Measurements from ENCODE around the gene DNAJA4. TPM values are rescaled to one million over a fixed set of nuclear protein-coding genes. Genes with fewer than 3 reads are reported as not detected.

DNAJA4 gene
- total RNA-seq, 2 experiments from 2014 or later, result not detected

DNA sequence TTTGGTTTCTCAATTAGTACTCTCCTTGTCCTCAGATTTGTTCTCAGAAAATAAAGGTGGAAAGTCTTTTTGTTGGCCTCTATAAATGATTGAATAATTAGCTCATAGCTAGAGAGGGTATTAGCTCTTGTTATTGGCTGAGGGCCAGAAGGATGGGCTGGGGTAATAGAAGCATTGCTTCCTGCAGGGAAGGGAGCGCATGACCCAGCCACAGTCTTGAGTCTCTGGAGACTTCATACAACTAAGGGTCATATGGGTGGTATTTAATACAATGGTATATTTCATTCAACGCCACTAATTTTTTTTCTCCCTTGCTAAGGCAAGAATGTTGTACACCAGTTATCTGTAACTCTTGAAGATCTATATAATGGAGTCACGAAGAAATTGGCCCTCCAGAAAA is 8.4 kb downstream of the DNAJA4 start:
- CTCF ChIA-PET (ENCODE audit: unreplicated experiment), result no interaction called here
- H3K4me1 ChIP-seq (ENCODE audit: insufficient read depth, low read length, poor library complexity, severe bottlenecking), result no peaks in the 10 kb centered on the region
- POLR2A ChIA-PET, result no interaction called here
- H3K4me2 ChIP-seq (ENCODE audit: low read length), result no peak overlapping the region
- no peaks in the 10 kb centered on the region for H3K79me2 ChIP-seq (ENCODE audit: insufficient read depth, low read depth, low read length)
- H2AFZ ChIP-seq (ENCODE audit: low read length), result no peak overlapping the region
- H3K36me3 ChIP-seq (ENCODE audit: insufficient read depth, low read length), result no peaks in the 10 kb centered on the region
- H3K9me3 ChIP-seq (ENCODE audit: low read length), result no peaks in the 10 kb centered on the region
- no peaks in the 10 kb centered on the region for H3K9me2 ChIP-seq (ENCODE audit: insufficient read depth, low read length)
- no peak for DNase-seq (ENCODE audit: low spot score)
- H3K27ac ChIP-seq (ENCODE audit: low read depth, low read length, poor library complexity, severe bottlenecking), result no peak overlapping the region
- no peaks in the 10 kb centered on the region for H4K20me1 ChIP-seq (ENCODE audit: insufficient read depth, low read length)
- BruUV-seq (replicated peaks), result no TSS peak
- intact Hi-C loops (cut with micrococcal nuclease; ENCODE audit: unreplicated experiment), result no loop called here
- no peak overlapping the region for H3K4me3 ChIP-seq (ENCODE audit: low read depth, low read length, poor library complexity, severe bottlenecking)
- TF ChIP-seq, protein P1, sequence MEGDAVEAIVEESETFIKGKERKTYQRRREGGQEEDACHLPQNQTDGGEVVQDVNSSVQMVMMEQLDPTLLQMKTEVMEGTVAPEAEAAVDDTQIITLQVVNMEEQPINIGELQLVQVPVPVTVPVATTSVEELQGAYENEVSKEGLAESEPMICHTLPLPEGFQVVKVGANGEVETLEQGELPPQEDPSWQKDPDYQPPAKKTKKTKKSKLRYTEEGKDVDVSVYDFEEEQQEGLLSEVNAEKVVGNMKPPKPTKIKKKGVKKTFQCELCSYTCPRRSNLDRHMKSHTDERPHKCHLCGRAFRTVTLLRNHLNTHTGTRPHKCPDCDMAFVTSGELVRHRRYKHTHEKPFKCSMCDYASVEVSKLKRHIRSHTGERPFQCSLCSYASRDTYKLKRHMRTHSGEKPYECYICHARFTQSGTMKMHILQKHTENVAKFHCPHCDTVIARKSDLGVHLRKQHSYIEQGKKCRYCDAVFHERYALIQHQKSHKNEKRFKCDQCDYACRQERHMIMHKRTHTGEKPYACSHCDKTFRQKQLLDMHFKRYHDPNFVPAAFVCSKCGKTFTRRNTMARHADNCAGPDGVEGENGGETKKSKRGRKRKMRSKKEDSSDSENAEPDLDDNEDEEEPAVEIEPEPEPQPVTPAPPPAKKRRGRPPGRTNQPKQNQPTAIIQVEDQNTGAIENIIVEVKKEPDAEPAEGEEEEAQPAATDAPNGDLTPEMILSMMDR (conservative IDR thresholded peaks at IDR 0.05; ENCODE audit: low read length), result no peak
- no peak for TF ChIP-seq EZH2phosphoT487 (IDR thresholded peaks at IDR 0.05; ENCODE audit: borderline replicate concordance, low read depth, low read length)

DNA sequence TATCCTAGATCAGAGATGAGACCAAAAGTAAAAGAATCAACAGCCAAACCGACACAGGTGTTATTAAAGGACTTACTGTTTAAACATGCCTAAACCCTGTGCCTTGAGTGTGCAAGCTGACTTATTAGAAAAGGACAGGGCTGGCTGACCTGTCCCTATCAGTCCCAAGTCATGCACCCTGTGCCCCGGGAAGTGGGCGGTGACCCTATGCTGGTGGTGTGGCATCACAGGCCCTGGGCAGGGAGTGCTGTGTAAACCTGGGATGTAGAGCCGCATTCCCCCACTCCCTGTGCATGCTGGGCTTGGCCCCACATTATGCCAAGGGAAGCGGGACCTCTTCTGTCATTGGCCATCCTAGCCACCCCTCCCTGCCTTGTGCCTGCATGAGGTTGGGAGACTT is 10.6 kb downstream of the DNAJA4 start:
- H3K4me1 ChIP-seq (ENCODE audit: insufficient read depth, low read length, poor library complexity, severe bottlenecking), result no peaks in the 10 kb centered on the region

More for the DNA sequence above, 10.6 kb downstream of the DNAJA4 start:
- no peaks in the 10 kb centered on the region for H4K20me1 ChIP-seq (ENCODE audit: insufficient read depth, low read length)
- no peak overlapping the region for H2AFZ ChIP-seq (ENCODE audit: low read length)
- TF ChIP-seq, protein P1 (conservative IDR thresholded peaks at IDR 0.05; ENCODE audit: low read length), result no peak
- no peak for TF ChIP-seq EZH2phosphoT487 (IDR thresholded peaks at IDR 0.05; ENCODE audit: borderline replicate concordance, low read depth, low read length)
- intact Hi-C loops (cut with micrococcal nuclease; ENCODE audit: unreplicated experiment), result no loop called here
- no peaks in the 10 kb centered on the region for H3K9me3 ChIP-seq (ENCODE audit: low read length)
- H3K9me2 ChIP-seq (ENCODE audit: insufficient read depth, low read length), result no peaks in the 10 kb centered on the region
- H3K36me3 ChIP-seq (ENCODE audit: insufficient read depth, low read length), result no peaks in the 10 kb centered on the region
- no peak overlapping the region for H3K4me2 ChIP-seq (ENCODE audit: low read length)
- POLR2A ChIA-PET, result interaction anchor here (1.0 kb wide), 1 partner anchor 10 kb away, joined by 4 read pairs; no protein-coding TSS in a partner anchor
- DNase-seq (ENCODE audit: low spot score), result no peak
- CTCF ChIA-PET (ENCODE audit: unreplicated experiment), result no interaction called here
- BruUV-seq (replicated peaks), result no TSS peak
- no peaks in the 10 kb centered on the region for H3K79me2 ChIP-seq (ENCODE audit: insufficient read depth, low read depth, low read length)
- no peak overlapping the region for H3K4me3 ChIP-seq (ENCODE audit: low read depth, low read length, poor library complexity, severe bottlenecking)
- no peak overlapping the region for H3K27ac ChIP-seq (ENCODE audit: low read depth, low read length, poor library complexity, severe bottlenecking)
